HG03175 (cell line): Measurements from ENCODE around the gene POR.

ENCODE experiments used
- ATAC-seq: cut with Tn5 transposase; IDR thresholded peaks from one replicate; pipeline ENCODE4 v1.9.1; 2021; ENCODE audit warnings: mild to moderate bottlenecking, moderate library complexity; ENCODE audit not compliant: unreplicated experiment

Gene POR

DNA sequence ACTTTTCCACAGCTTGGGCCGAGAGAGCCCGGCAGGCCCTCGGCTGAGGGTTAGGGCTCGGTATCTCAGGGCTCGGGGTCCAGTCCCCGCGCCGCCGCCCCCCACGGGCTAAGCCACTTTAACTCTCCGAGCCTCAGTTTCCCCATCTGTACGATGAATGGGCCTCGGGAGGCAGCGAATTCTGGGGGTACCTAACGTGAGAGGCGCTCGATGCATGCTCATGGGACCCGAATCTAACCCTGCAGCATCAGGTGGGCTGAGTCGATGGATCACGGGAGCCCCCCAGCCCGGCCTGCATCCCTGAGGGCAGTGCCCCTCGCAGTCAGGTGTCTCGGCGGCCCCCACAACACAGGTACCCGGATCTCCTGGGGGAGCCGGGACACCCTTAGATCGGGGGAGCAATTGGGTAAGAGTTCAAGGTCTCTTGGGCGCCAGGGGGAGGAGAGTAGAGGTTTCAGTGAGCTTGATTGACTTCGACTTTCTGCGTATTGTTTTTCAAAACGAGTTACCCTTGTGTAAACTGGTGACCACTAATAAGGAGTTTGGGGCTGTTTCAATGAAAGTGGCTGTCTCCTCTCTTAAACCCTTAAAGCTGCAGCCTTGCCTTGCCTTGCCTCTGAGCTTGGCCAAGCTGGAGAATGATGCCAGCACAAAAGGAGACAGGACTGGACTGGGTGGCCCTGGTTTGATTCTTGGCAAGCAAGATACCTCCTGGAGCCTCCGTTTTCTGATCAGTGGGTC is 631 bp downstream of the POR start:
- no peak for ATAC-seq

DNA sequence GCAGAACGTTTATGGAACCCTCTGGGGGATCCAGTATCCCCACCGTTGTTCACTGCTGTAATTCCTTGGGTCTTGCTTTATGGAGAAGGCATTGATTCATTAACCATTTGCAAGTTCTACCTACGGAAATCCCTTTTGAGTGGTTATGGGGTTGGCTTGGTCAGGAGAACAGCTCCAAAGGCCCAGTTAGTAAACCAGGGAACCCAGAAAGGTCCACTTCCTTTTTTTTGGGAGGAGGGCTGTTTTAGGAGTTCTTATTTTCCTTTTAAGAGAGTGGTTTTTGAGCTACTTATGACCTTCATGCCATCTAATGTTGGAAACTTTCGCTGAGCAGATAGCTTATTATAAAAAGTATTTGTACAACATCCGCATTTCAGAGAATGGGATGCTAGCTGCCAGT is 1.3 kb downstream of the POR start:
- ATAC-seq = no peak

DNA sequence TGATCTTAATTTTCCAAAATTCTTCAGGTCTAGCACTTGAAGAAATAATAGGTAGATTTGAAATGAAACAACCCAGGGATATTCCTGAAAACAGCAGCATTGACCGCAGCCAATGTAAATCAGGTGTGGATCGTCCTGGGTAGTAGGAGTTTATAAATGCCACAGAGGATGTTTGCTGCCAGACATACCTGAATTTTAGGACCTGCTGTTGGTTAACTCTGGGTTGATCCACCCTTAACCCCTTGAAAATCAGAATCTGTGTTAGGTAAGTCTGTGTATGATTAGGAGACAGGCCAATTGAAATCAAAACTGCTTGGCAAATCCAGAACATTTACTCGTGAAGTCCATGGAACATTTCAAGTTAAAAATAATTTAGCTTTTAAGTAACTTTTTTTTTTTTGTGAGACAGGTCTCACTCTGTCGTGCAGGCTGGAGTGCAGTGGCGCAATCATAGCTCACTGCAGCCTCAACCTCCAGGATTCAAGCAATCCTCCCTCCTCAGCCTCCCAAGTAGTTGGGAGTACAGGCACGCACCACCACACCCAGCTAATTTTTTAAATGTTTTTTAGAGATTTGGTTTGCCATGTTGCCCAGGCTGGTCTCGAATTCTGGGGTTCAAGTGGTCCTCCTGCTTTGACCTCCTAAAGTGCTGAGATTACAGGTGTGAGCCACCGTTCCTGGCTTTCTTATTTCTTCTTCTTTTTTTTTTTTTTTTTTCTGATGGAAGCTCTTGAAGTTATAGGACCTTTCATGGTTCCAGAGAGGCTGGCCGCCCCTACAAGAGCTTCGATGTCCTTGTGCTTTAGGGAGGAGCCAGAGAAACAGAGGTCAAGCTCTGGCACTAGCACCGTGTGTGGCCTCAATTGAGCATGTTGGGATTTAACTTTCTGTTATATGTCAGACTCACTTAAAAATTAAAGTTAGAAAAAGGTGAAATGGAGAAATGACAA is 2.0 kb downstream of the POR start:
- no peak for ATAC-seq

DNA sequence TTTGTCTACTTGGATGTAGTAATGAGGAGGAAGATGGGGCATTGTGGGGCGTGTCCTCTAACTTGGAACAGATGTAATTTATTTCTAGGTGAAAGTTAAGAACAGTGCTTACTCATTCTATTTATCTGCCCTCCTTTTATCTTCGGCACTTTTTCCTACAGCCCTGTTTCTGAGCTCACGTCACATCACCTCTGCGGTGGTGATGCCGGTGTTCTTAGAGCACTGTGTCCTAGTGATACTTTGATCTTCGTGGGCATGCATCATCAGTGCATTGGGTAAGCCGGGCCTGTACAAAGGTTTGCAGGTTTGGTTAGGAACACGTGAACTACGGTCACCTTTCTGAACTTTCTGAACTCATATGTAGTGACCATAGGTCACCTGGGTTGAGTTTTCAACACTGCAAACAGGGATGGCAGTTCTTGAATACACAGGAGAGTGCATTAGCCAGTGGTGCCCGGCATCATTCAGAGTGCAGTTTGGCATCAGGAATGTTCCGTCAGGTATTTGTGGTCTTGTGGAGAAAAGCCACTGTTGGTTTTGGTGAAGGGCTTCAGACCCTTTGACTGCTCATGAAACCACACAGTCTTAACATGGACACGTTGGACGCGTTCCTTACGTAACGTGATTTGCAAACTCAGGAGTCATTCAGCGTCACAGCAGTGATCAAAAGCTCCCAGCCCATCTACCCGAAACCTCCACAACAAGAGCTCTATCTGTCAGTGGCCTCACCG is 5.6 kb downstream of the POR start:
- ATAC-seq = no peak

DNA sequence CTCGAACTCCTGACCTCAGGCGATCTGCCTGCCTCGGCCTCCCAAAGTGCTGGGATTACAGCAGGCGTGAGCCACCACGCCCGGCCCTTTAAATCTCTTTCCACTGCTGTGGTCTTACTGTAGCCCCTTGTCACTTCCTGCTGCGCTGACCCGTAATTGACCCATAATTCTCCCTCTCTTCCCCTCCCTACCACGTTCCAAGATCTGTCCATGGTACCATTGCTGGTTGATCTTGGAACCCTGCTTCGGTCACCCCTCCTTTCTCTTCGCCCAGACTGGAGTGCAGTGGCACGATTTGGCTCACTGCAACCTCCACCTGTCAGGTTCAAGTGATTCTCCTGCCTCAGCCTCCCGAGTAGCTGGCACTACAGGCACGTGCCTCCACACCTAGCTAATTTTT is 6.5 kb downstream of the POR start:
- no peak for ATAC-seq

DNA sequence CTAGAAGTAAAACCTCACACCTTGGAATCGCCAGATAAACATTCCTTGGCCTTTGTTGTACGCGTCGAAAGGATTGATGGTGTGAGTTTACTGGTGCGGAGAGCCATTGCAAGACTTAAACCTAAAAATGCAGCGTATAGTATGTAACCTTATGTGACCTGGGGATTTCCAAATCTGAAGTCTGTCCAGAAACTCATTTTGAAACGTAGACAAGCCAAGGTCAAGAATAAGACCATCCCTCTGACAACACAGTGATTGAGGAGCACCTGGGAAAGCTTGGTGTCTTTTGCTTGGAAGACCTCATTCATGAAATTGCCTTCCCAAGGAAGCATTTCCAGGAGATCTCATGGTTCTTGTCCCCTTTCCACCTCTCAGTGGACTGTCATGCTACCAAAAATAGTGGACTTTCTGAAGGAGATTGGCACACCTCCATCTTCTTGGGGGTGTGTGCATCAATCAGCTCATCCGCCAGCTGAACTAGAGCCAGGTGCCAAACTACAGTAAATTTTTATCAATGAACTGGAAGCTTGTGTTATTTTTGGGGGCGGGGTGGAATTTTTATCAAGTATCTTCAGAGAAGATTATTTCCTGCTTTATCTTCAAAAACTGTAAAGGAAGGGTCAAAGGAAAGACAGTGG is 8.1 kb downstream of the POR start:
- no peak for ATAC-seq

DNA sequence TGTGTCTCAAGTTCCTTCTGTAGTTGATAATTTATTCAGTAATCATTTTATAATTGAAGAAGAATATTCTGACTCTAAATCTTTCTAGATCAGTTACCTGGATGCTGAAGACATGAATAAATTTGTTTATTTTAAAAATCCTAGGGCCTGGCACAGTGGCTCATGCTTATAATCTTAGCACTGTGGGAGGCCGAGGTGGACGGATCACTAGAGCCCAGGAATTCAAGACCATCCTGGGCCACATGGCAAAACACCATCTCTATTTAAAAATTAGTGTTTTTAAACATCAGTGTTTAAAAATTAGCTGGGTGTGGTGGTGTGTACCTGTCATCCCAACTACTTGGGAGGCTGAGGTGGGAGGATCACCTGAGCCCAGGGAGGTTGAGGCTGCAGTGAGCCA is 9.3 kb downstream of the POR start:
- no peak for ATAC-seq

DNA sequence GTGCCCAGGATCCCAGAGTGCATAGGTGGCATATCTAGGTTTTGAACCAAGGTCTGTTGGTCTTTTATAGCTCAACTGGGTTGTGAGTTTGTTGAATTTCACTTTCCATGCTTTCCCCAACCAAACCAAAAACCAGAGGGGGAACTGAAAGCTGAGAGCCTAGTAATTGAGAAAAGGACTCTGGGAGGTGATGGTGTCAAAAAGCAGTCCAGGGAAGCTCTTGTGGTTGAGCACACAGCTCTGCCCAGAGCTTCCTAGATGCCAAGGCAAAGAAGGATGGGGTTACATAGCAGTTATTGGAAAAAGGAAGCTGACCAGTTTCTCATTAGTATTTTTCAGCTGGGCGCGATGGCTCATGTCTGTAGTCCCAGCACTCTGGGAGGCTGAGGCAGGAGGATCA is 9.9 kb downstream of the POR start:
- ATAC-seq = no peak

DNA sequence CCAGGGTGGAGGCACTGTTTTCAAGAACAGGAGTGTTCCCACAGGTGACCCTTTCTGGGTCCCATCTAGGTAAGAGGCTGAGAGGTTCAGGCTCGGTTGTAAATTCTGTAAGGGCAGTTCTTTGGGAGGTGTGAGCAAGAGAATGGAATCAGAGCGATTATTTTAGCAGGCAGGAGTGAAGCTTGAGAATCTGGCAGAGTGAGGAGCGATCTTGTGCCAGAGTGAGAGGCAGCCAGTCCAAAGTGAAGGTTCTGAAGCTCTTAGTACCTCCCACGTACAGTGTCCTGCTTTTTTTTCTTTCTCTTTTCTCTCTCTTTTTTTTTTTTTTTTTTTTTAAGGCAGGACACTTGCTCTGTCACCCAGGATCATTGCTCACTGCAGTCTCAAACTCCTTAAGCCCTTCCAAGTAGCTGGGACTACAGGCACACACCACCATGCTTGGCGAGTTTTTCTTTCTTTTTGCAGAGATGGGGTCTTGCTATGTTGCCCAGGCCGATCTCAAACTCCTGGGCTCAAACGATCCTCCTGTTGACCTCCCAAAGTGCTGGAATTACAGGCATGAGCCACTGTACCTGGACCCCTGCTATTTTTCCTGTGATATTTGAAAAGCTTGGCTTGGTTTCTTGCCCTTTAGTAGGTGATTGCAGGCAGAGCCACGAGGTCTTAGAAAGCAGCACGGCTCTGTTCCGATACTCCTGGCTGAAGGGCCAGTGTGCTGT is 10.9 kb downstream of the POR start:
- ATAC-seq = no peak

DNA sequence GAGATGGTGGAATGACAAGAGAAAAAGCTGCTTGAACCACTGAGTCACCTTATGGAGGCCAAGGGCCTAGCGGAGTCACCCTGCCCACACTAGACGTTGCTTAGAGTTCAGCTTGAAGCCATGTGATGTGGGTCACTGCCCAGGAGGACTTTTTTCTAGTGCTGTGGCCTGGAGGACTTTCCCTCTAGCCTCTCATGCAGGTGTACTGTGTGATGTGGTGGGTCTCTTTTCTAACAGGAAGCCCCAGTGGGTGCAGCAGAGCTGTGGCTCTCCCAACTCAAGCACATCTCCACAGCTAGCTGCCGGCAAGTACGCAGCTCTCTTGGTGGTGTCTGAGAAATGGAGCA is 13.6 kb downstream of the POR start:
- no peak for ATAC-seq

DNA sequence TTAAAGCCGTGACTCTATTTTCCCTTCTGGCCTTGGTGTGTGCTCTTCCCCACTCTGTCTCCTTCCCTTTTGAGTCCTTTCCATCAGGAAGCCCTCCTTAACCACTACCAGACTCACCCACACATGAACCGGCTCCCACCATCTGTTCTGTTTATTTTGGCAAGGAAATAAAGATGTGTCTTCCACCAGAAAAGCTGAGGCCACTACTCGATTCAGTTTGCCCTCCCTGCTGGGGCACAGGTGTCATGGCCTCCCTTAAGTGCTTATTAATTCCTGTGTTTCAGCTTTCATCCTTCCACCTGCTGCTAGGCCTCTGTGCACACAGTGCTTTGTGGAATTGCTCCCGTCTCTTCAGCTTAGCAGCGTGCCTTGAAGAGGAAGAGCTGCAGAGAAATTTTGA is 16.7 kb downstream of the POR start:
- no peak for ATAC-seq

DNA sequence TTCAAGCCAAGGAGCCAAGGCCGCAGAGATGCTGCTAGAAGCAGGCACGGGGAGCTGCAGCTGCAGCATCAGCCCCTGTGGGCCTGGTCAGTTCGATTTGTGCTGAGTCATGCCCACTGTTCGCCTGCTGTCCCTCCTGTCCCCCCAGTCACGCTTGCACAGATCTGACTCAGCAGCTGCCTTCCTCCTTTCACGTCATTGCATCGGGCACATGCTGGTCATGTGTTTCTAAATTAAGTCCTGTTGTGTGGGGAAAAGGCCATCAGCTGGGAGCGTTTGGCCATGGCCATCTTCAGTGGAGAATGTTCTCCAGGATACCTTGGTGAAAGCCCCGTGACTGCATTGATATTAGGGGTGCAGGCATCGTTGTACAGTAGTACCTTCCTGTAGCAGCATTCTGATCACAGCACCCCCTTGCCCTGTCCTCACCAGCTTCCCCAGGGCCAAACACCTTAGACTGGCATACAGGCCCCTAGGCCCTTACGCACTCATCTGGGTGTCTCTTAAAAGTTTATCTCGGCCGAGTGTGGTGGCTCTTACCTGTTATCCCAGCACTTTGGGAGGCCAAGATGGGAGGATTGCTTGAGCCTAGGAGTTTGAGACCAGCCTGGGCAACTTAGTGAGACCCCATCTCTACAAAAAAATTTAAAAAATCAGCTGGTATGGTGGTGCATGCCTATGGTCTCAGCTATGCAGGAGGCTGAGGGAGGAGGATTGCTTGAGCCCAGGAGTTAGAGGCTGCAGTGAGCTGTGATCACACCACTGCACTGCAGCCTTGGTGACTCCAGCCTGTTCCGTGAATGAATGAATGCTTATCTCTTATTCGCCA is 23.2 kb downstream of the POR start:
- no peak for ATAC-seq

DNA sequence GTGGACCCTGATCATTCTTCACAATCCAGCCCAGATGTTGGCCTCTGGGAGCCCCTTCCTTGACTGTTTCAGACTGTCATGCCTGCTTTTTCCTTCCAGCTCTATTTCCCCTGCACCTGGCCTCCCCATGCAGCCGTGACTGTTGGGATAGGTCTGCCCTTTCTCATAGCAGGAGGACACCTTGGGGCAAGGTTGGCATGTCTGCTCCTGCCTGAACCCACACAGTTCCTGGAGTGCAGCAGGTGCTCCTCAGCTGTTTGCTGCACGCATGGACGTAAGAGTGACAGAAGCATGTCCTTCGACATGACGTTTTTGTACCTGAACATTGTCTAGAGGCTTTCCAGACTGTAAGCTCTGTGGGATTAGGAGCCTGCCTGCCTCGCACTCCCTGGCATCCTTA is 24.0 kb downstream of the POR start:
- ATAC-seq = no peak

DNA sequence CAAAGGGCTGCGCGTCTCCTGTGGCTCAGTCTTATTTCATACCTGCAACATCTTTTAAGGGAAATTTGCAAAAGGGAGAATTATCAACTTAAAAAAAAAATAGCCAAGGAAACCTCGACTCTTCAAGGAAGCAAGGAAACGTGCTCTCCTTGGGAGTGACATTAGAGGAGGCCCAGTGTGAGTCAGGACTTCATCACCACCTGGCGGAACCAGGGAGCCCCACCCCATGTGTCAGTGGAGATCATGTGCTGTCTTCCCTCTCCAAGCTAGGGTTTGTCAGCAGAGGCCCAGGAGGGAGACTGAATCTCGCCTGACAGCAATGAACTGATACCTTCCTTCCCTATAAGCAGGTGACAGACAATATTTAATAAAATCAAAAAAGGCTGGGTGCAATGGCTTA is 28.9 kb downstream of the POR start:
- no peak for ATAC-seq

DNA sequence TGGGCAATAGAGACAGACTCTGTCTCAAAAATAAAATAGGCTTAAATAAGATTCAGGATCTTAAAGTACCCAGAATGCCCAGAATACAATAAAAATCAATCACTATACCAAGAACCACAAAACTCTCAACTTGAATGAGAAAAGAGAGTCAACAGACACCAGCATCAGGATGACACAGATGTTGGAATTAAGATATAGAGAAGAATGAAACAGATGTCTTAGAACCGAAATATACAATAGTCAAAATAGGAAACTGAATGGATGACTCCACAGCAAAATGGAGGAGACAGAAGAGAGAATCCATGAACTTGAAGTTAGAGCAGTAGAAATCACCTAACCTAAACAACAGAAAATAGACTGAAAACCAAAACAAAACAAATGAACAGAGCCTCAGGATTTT is 29.6 kb downstream of the POR start:
- no peak for ATAC-seq

DNA sequence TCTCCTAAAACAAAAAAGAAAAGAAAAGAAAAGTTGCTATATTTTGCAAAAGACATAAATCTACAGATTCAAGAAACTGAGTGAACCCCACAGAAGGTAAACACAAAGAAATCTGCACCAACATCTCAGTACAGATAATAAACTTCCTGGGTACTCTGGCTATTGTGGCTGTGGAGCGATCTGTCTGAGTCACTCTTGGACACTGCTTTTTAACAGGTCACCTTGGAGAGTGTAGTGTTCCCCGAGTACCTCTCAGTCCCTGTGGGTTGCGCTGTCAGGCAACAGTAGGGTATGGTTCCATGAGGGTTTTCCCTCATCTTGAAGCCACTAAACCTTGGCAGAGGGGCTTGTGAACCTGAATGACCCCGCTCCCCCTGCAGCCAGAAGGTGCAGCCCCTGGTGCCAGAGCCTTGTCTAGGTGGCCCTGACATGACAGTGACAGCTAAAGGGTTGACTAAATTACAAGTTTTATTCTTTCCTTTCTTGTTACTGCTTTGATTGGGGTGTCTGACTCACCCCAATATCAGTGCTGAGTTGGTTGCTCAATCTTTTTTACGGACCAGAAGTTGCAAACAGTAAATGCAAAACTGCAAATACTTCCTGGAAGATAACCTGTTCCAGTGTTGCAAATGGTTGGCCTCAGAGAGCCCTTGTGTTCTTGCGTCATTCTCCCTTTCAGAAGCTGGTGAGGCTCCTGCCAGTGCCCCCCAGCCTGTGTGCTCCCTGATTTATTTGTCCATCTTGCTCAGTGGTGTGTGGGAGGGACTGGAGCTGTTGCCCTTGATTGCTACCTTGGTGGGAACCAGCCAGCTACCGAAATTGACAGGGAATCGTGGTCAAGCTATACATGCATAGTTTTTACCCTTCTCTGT is 30.6 kb downstream of the POR start:
- no peak for ATAC-seq

DNA sequence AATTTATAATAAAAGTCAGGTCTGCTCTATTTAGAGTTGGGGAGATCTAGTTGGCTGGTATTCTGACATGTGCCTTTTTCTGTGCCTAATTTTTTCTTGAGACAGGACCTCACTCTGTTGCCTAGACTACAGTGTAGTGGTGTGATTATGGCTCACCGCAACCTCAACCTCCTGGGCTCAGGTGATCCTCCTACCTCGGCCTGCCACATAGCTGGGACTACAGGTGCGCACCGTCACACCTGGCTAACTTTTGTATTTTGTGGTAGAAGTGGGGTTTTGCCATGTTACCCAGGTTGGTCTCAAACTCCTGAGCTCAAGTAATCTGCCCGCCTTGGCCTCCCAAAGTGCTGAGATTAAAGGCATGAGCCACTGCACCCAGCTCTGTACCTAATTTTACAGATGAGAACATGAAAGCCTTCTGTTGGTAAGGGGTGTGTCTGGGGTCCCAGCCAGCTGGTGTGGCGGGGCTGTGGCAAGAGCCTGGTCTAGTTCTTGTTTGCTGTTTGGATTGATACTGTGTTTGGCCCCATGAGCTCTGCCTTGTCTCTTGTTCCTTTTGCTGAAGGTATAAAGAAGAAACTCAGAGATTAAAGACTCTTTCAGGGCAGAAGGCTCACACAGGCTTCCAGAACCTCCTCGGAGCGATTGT is 31.4 kb downstream of the POR start:
- no peak for ATAC-seq

DNA sequence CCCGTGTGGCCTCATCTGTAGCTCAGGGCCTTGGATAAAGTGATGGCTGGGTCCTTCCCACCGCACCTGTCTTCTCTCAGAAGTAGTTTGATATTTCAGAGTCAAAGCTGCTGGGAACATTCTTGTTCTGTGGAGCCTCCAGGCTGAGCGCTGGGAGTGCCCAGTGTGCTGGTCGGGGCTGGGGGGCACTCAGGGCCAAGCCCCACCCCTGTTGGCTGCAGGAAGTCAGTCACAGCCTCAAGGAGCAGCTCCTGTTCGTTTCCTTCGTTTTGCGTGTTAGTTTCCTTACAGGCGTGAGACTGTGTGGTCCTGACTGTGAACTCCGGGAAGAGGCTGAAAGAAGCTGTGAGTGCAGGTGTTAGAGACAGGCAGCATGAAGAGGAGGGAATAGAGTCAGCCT is 33.2 kb downstream of the POR start:
- no peak for ATAC-seq
